GM18861 (cell line): Measurements from ENCODE around the gene CEP63.

ENCODE experiments used
- ATAC-seq: cut with Tn5 transposase; IDR thresholded peaks from one replicate; pipeline ENCODE4 v1.9.1; 2021; ENCODE audit not compliant: unreplicated experiment

The CEP63 gene

DNA sequence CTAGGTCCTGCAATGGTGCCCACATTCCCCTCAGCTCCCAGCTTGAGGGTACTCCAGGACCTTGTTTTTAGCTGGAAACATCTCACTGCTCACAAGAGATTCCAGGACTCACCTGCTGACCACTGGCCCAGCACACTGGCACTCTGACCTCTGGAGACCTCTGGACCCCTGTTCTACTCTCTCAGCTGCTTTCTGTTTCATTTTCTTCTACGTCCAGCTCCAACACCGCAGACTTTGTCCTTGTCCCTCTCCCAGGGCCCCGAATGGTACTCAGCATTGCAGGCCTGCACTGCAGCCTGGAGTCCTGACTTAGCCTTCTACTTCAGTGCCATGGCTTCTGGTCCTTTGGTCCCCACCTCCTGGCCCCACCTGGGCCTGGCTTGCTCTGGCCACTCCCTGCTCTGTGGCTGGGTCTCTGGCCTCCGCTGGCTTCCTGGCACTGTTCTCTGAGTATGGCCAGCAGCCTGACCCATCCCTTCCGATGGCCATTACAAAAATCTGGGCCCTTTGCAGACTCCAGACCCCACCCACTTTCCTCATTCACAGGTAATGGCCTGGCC, 137.0 kb downstream of the CEP63 start:
- ATAC-seq, result no peak

- ATAC-seq, result no peak
Observed at GRCh38 chr3:134623615-134624245, 137.9 kb downstream of the CEP63 start.
